Neural cell (in vitro differentiated cells): ENCODE results near the gene NEK2. TPM values are rescaled to one million over a fixed set of nuclear protein-coding genes. Genes with fewer than 3 reads are reported as not detected.

Experiments
- H2AFZ ChIP-seq: fragments of 200-600, 300-800 bp; sonication (generic), shearing (Covaris generic); 2 replicates; pipeline ENCODE4 v1.6.0; 2014; ENCODE audit warnings: low read depth, mild to moderate bottlenecking, antibody characterized with exemption, low read length, moderate library complexity
- H3F3A ChIP-seq: fragments of 200-600 bp; shearing (Covaris generic); 2 replicates; pipeline ENCODE4 v1.6.1; 2016; ENCODE audit warnings: mild to moderate bottlenecking, moderate library complexity, mixed read lengths, antibody characterized with exemption, low read length; ENCODE audit not compliant: insufficient read depth, poor library complexity, severe bottlenecking
- H3K27ac ChIP-seq: fragments of 200-600, 300-800 bp; sonication (generic), shearing (Covaris generic); 2 replicates; pipeline ENCODE4 v1.5.1; 2014; ENCODE audit warnings: mild to moderate bottlenecking, low read length, moderate library complexity
- H3K27me3 ChIP-seq: fragments of 300-800, 200-600 bp; sonication (generic), shearing (Covaris generic); 2 replicates; pipeline ENCODE4 v1.6.0; 2014; ENCODE audit warnings: mild to moderate bottlenecking, low read depth, low read length, moderate library complexity; ENCODE audit not compliant: insufficient read depth
- H3K36me3 ChIP-seq: fragments of 300-800, 200-600 bp; sonication (generic), shearing (Covaris generic); 2 replicates; pipeline ENCODE4 v1.5.1; 2014; ENCODE audit warnings: mild to moderate bottlenecking, antibody characterized with exemption, low read length, moderate library complexity; ENCODE audit not compliant: insufficient read depth
- H3K4me2 ChIP-seq: fragments of 300-800, 200-600 bp; sonication (generic), shearing (Covaris generic); 2 replicates; pipeline ENCODE4 v1.6.0; 2014; ENCODE audit warnings: mild to moderate bottlenecking, low read length
- H3K4me3 ChIP-seq: fragments of 300-800, 200-600 bp; sonication (generic), shearing (Covaris generic); 2 replicates; pipeline ENCODE4 v1.5.1; 2014; ENCODE audit warnings: mild to moderate bottlenecking, low read length, moderate library complexity
- H3K79me2 ChIP-seq: fragments of 200-600 bp; shearing (Covaris generic); replicated peaks from 2 replicates; pipeline ENCODE4 v1.6.0; 2014; ENCODE audit warnings: mild to moderate bottlenecking, low read length, moderate library complexity; ENCODE audit not compliant: insufficient read depth
- H3K9ac ChIP-seq: fragments of 300-800, 200-600 bp; sonication (generic), shearing (Covaris generic); 2 replicates; pipeline ENCODE4 v1.6.1; 2016; ENCODE audit warnings: mild to moderate bottlenecking, low read length, mixed read lengths
- H3K9me2 ChIP-seq: fragments of 200-600 bp; shearing (Covaris generic); 2 replicates; pipeline ENCODE4 v1.6.1; 2016; ENCODE audit warnings: mild to moderate bottlenecking, low read length, mixed read lengths; ENCODE audit not compliant: insufficient read depth
- H3K9me3 ChIP-seq: fragments of 200-600, 300-800 bp; sonication (generic), shearing (Covaris generic); 2 replicates; pipeline ENCODE4 v1.6.1; 2016; ENCODE audit warnings: mild to moderate bottlenecking, mixed run types, low read length, moderate library complexity, mixed read lengths
- H4K20me1 ChIP-seq: fragments of 200-600 bp; shearing (Covaris generic); 2 replicates; pipeline ENCODE4 v1.6.1; 2016; ENCODE audit warnings: mild to moderate bottlenecking, mixed run types; ENCODE audit not compliant: insufficient read depth
- EP300 ChIP-seq: fragments of 450-650 bp; conservative IDR thresholded peaks from 2 replicates; pipeline ENCODE4 v1.6.1; 2014; ENCODE audit warnings: antibody characterized with exemption, mild to moderate bottlenecking, moderate library complexity; ENCODE audit not compliant: poor library complexity, severe bottlenecking
- EZH2 ChIP-seq: fragments of 200-600, 300-800 bp; shearing (Covaris generic), sonication (generic); IDR thresholded peaks from 2 replicates; pipeline ENCODE4 v1.6.1; 2014; ENCODE audit warnings: antibody characterized with exemption, low read length, borderline replicate concordance, mild to moderate bottlenecking; ENCODE audit not compliant: insufficient read depth, poor library complexity, severe bottlenecking
- MXI1 ChIP-seq: fragments of 450-650 bp; conservative IDR thresholded peaks from 2 replicates; pipeline ENCODE4 v1.6.1; 2014; ENCODE audit warnings: antibody characterized with exemption, mild to moderate bottlenecking; ENCODE audit not compliant: poor library complexity, severe bottlenecking
- POLR2AphosphoS5 ChIP-seq: IDR thresholded peaks from 2 replicates; pipeline ENCODE4 v1.6.1; 2012
- RAD21 ChIP-seq: fragments of 450-650 bp; conservative IDR thresholded peaks from 2 replicates; pipeline ENCODE4 v1.6.1; 2014; ENCODE audit warnings: antibody characterized with exemption, mild to moderate bottlenecking, moderate library complexity
- SMC3 ChIP-seq: fragments of 450-650 bp; conservative IDR thresholded peaks from 2 replicates; pipeline ENCODE4 v1.6.1; 2014; ENCODE audit warnings: antibody characterized with exemption, mild to moderate bottlenecking, moderate library complexity; ENCODE audit not compliant: poor library complexity
- TAF1 ChIP-seq: IDR thresholded peaks from 2 replicates; pipeline ENCODE4 v1.6.1; 2012; ENCODE audit warnings: low read depth
- polyA plus RNA-seq: library from polyadenylated mRNA; depleted of rRNA; stranded (reverse); fragments of >200 nt; gene quantifications from 2 replicates; pipeline ENCODE4 v1.2.3, GENCODE V29; 2014
- TF ChIP-seq, protein P1 (sequence below): fragments of 450-650 bp; IDR thresholded peaks from 2 replicates; pipeline ENCODE4 v1.5.1; 2014; ENCODE audit warnings: antibody characterized with exemption, mild to moderate bottlenecking, moderate library complexity; ENCODE audit not compliant: poor library complexity, severe bottlenecking
- TF ChIP-seq, protein P2 (sequence below): IDR thresholded peaks from 2 replicates; pipeline ENCODE4 v1.6.1; 2012; ENCODE audit warnings: borderline replicate concordance

Gene NEK2
- polyA plus RNA-seq, 1 donor from 2014 or later = 0.98 TPM

DNA sequence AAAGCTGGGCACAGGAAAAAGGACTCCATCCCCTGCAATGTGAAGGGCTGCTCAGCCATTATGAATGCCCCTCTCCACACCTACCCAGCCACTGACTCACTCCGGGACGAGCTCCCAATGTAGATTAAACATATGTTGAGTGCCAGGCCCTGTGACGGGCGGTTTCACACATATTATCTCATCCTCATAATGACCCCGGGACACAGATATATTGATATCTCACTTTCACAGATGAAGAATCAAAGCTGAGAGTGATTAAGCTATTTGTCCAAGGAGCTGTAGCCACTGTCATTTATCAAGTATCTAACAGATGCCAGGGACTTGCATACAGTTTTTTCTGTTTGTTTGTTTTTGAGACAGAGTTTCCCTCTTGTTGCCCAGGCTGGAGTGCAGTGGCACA, 61.5 kb downstream of the NEK2 start:
- no peak overlapping the region for H3K9ac ChIP-seq
- H3K4me3 ChIP-seq = no peak overlapping the region
- H3K27me3 ChIP-seq = no peaks in the 10 kb centered on the region
- H3K27ac ChIP-seq = no peak overlapping the region
- TF ChIP-seq TAF1 = no peak
- H3K9me2 ChIP-seq = no peaks in the 10 kb centered on the region
- H3K36me3 ChIP-seq = no peaks in the 10 kb centered on the region
- H3F3A ChIP-seq = no peaks in the 10 kb centered on the region
- H3K79me2 ChIP-seq = no peaks in the 10 kb centered on the region
- no peak overlapping the region for H2AFZ ChIP-seq
- no peaks in the 10 kb centered on the region for H3K9me3 ChIP-seq
- no peak overlapping the region for H3K4me2 ChIP-seq
- no peaks in the 10 kb centered on the region for H4K20me1 ChIP-seq

DNA sequence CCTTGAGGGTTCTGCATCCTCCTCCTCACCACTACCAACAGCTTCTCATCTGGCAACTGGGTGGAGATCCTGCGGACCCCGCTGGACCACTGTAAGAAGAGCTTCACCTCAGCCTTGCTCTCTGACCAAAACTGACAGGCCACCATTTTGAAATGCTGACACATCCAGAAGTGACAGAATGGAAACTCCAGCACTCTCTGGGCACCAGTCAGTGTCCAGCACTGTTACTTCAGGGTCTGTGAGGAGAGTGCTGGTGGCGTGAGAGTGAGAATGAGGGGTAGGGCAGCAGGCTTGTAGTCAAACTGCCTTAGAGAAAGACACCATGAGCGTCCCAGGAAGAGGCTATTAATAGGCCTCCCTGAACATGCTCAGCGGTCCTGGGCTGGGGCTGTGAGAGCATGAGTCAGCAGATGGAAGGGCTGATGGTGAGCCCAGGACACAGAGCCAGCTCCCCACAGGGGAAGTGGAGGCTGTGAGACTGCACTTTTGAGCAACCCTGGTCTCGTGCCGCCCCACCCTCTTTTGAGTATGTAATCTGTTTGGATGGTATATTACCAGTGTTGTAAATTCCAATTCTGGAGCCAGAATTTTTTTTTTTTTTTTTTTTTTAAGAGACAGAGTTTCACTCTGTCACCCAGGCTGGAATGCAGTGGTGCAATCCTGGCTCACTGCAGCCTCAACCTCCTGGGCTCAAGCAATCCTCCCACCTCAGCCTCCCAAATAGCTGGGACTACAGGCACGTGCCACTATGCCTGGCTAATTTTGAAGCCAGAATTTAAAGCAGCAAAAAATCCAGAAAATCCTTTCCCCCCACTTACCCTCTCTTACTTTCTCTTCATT, 62.1 kb downstream of the NEK2 start:
- Histone ChIP-seq H3K27ac (no peak overlapping the region), H4K20me1 (no peaks in the 10 kb centered on the region), H3K4me2 (no peak overlapping the region), H3K79me2 (no peaks in the 10 kb centered on the region), H2AFZ (no peak overlapping the region), H3K27me3 (no peaks in the 10 kb centered on the region), H3K9me3 (no peaks in the 10 kb centered on the region), H3K9me2 (no peaks in the 10 kb centered on the region), H3K36me3 (no peaks in the 10 kb centered on the region), H3F3A (no peaks in the 10 kb centered on the region), H3K9ac (no peak overlapping the region), H3K4me3 (no peak overlapping the region)
- TF ChIP-seq RAD21 (no peak), MXI1 (no peak), SMC3 (no peak), EZH2 (no peak), POLR2AphosphoS5 (no peak), TAF1 (no peak), EP300 (no peak)
- TF ChIP-seq, protein P1, sequence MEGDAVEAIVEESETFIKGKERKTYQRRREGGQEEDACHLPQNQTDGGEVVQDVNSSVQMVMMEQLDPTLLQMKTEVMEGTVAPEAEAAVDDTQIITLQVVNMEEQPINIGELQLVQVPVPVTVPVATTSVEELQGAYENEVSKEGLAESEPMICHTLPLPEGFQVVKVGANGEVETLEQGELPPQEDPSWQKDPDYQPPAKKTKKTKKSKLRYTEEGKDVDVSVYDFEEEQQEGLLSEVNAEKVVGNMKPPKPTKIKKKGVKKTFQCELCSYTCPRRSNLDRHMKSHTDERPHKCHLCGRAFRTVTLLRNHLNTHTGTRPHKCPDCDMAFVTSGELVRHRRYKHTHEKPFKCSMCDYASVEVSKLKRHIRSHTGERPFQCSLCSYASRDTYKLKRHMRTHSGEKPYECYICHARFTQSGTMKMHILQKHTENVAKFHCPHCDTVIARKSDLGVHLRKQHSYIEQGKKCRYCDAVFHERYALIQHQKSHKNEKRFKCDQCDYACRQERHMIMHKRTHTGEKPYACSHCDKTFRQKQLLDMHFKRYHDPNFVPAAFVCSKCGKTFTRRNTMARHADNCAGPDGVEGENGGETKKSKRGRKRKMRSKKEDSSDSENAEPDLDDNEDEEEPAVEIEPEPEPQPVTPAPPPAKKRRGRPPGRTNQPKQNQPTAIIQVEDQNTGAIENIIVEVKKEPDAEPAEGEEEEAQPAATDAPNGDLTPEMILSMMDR = no peak
- TF ChIP-seq, protein P2, sequence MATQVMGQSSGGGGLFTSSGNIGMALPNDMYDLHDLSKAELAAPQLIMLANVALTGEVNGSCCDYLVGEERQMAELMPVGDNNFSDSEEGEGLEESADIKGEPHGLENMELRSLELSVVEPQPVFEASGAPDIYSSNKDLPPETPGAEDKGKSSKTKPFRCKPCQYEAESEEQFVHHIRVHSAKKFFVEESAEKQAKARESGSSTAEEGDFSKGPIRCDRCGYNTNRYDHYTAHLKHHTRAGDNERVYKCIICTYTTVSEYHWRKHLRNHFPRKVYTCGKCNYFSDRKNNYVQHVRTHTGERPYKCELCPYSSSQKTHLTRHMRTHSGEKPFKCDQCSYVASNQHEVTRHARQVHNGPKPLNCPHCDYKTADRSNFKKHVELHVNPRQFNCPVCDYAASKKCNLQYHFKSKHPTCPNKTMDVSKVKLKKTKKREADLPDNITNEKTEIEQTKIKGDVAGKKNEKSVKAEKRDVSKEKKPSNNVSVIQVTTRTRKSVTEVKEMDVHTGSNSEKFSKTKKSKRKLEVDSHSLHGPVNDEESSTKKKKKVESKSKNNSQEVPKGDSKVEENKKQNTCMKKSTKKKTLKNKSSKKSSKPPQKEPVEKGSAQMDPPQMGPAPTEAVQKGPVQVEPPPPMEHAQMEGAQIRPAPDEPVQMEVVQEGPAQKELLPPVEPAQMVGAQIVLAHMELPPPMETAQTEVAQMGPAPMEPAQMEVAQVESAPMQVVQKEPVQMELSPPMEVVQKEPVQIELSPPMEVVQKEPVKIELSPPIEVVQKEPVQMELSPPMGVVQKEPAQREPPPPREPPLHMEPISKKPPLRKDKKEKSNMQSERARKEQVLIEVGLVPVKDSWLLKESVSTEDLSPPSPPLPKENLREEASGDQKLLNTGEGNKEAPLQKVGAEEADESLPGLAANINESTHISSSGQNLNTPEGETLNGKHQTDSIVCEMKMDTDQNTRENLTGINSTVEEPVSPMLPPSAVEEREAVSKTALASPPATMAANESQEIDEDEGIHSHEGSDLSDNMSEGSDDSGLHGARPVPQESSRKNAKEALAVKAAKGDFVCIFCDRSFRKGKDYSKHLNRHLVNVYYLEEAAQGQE = no peak
